ENCODE results near the gene GPC6.

Gene GPC6

DNA sequence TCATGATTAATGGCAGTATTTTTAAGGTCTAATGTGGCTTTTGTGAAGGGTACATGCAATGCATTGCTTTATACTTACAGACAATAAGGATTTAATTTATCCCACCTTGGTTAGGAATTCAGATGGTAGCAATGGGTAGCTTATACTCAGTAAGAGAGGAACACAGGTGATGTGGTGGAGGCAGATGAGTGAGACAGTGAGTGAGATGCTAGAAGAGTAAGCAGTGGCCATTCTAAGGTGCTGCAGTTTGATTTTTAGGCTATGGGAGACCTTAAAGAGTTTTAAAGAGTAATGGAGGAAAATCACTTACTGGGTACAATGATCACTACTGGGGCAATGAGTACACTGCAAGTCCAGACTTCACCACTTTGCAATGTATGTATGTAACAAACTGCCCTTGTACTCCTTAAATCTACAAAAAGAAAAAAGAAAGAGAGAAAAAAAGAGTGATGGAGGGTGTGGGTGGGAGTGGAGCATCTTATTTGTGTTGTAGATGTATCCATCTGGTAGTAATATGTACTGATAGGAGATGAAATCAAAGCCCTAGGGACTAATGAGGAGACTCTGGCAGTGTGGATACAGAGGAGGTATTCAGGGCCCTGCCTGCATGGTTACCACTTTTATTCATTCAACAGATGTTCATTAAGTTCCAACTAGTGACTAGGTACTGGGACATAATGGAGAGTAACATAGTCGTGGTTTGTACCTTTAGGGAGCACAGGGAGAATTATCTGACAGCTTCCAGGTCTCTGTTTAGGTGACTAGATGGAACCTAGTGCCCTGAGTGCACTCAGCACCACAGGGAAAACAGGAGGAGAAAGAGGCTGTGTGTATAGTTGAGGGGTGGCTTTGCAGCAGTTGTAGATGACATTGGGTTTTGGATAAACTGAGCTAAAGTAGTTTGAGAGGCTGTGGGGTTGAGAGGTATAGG lies 99.0 kb downstream of the GPC6 start:
- no peak for DNase-seq

DNA sequence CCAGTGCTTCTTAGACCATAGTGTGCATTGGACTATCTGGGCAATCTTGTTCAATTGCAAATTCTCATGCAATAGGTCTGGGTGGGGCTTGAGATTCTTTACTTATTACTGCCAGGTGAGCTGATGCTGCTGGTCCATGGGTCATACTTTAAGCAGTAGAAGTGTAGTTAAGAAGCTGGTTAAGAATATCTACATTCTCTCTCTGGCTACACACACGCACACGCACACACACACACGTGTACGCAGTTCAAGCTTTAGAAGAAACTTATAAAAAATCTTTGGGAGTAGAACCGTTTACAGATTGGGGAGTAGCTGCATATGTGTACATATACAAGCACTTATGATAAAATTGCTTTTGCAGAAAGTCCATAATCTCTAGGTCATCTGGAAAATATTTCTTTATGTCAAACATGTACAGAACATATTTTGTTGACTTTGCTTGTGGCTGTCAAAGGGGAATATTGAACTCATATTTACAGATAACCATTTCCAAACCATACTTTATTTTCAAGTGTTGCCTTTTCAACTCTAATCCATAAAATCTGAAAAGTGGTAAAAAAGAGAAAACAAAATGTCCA lies 99.7 kb downstream of the GPC6 start:
- no peak for DNase-seq

DNA sequence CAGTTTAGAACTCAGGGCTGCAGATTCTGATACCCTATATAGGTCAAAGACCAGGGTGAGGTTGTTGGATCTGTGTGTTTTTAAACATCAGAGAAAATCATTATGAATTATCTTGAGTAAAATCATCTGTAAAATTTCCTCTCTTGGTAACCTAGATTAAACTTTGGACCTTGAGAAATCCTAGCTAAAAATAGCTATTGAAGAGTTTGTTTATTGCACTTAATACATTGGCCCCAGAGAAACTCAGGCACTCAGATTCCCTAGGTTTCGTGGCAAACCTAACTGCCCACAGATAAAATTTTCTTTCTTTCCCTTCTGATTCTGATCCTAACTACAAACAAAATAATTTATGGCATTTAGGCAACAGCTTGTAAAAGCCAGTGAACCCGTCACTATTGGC lies 102.3 kb downstream of the GPC6 start:
- DNase-seq: no peak

DNA sequence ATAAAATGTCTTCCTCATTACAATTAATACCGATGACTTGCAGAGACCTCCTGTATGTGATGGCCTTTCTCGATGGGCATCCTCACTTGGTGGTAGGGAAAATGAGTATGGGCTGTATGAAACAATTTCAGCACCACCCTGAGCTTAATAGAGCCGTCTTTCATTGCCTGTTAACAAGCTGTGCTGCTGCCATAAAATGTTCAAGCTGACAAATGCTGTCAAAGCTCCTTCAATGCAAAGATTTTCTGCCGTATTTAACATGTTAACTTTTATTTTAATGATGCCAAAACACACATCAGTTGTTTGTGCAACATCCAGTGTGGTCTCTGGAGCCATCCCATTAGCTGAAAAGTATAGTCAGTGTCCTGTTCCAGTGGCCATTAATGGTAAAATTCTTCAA lies 110.1 kb downstream of the GPC6 start:
- no peak for DNase-seq

DNA sequence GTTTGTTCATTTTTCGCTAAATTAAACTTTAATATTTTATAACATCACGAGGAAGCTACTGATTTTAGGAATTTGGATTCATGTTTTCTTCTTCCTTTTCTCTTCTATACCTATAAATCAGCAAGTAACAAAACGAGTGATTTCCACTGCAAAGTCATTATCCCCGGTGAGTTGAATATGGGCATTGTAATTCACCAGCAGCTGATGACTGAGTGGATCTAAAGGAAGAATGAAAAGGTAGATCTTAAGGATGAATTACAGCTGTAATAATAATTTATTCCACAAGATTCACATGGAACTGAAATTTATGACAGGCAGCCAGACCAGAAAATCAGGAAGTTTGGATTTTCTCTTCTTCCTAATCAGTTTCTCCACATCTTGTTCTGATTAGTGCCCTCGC lies 111.4 kb downstream of the GPC6 start:
- DNase-seq: no peak

DNA sequence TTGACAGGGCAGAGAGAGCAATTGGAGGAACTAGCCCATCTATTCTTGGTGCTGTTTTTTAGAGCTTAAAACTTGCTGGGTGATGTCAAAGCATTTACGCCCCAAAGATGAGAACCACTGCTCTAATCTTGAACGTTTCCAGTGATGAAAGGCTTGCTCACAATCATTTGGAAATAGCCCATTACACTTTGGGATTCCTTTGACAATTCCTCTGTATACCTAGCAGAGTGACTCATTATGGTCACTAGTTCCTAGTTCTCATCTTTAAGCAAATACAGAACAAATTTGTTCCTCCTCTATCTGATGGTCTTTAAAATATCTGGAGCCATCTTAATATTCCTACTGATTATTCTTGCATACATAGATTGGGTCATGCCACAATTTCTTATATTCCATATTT lies 112.3 kb downstream of the GPC6 start:
- no peak for DNase-seq

DNA sequence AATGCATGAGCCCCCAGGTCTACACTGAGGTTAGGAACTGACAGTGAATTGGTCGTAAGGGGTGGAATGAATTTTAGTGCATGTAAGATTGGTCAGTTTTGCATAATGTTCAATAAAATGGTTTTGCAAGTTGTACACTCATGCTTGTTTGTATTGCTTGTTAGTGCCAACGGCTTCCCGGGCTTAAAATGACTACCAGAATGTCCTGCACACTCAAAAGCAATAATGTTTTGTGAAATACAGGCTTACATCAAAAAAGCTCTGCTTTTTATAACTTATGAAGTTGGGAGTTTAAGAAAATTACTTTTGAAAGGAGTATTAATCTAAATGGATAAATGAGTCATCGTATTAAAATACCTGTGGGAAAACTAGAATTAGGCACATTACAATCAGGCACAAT lies 112.9 kb downstream of the GPC6 start:
- DNase-seq: no peak

DNA sequence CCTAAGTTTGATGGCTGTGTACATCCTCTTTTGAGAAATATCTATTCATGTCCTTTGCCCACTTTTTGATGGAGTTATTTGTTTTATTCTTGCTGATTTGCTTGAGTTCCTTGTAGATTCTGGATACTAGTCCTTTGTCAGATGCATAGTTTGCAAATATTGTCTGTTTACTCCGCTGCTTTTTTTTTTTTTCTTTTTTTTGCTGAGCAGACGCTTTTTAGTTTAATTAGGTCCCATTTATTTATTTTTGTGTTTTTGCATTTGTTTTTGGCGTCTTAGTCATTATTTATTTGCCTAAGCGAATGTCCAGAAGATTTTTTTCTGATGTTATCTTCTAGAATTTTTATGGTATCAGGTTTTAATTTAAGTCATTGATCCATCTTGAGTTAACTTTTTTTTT lies 114.9 kb downstream of the GPC6 start:
- DNase-seq: no peak

DNA sequence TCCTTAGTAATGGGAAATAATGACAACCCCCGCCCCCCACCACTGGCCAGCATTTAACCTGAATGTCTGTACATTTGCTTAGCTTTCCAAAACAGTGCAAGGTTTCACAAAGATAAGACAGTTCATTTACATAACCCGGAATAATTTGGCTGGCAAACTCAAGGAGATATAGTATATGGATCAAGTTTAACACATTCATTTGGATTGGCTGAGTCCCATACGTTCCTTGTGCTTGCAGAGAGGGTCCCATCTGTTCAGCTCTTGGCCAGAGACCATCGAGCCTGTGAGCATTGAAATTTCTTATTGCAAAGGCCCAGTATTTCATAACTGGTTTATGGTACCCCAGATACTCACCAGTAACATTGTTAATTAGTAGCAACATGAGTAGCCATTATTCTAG lies 116.5 kb downstream of the GPC6 start:
- DNase-seq: no peak

DNA sequence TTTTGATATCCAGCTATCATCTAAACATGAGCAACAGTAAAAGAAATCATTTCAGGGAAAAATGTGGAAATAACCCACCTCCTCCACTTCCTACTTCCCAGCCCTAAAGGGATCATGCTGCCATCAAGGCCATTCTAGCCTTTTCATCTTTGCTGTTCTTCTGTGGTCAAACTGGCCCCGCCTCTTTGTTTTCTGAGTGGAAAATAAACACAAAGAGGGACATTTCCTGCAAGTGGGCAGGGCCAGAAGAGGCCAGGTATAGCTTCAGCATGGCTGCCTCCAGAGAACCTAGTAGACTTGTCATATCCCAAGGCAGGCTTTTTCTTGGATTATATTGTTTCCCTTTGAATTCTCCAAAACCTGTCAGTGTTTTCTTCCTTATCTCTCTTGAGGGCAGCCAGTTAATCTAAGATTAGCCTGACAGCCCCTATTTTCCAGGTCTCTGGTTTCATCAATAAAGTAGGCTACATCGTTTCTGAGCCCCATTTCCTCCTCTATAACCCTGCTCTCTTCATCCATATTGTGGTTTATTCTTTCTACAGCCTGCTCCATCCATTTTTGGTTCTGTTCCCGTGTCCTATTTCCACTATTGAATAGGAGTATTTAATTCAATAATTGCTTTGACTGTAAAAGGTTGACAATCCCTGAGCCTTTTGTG lies 117.6 kb downstream of the GPC6 start:
- no peak for DNase-seq

DNA sequence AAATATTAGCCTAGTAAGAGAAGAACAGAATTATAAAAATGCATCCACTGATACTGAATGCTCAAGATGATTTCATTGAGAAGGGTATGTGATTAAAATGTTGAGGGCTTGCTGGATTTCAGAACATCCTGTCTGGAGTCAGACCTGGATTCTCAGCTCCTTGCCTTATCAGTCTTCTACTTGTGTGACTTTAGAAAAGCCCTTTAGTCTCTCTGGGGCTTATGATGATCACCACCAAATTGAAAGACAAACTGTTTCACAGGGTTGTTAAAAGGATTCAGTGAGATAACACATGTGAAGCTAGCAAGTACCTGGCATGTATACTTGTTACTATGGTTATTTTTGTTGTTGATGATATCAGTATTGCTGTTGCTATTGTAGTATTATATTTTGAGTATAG lies 118.4 kb downstream of the GPC6 start:
- no peak for DNase-seq

DNA sequence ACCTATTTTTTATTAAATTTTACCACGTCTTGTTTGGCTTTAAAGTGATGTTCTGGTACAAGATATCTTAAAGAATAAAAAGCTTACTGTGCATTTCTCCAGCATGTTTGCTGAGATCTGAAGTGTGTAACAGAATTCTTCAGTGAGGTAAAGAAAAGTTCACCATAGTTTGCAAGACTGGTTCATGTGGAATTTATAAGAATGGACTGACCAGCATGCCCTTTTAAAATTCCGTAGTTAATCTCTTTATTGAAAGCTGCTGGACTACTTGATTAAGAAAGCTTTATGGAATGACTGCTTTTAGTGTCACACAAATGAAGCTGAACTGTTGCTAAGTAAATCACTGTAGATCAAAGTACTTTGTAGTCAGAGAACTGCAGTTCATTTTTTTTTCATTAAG lies 119.2 kb downstream of the GPC6 start:
- no peak for DNase-seq

DNA sequence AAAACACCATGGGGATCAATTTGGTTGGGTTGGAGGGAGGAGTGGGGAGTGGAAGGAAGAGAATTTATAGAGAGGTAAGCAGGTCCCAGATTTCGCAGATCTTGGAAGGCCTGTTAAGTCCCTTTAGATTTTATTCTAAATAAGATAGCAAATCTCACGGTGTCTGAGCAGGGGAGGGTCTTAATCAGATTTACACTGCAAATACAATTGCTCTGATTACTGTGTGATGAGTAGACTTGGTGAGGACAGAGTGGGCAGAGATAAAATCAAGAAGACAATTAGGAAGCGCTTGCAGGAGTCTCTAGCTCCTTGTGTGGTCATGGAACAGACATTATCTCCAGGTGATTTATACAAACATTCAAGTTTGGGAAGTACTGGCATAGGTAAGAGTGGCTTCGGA lies 126.0 kb downstream of the GPC6 start:
- no peak for DNase-seq

DNA sequence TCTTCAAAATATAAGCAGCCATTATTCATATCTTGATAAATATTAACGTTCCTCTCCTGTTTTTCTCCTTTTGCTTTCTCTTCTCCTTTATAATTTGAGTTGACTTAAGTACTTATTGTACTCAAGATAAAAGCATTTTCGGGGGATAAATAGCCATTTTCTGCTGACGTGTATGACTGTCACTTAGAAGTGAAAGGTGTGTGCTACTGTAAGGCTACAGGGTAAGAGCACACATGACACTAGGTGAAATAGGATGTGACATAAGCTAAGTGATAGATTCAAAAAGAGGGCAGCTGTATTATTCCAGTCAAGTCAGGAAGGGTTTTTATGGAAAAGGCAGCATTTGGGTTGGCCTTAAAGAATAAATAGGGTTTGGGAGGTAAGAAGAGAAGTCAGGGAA lies 128.5 kb downstream of the GPC6 start:
- no peak for DNase-seq

DNA sequence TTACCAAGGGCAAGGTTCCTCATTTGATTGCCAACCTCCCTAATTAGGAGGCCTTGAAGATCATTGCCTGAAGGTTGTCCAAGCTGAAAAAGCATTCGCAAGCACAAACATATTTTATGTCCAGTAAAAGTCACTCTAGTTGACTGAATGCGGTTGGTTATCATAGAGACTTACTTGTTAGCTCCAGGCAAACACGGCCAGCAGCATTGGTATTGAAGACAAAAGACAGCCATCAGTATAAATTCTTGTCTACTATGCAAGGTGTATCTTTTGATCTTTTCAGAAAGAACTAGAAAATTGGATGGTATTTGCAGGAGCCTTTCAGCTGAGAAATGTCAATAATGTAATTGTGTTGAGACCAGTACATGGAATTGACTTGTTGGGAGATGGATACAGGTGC lies 129.9 kb downstream of the GPC6 start:
- DNase-seq: no peak

DNA sequence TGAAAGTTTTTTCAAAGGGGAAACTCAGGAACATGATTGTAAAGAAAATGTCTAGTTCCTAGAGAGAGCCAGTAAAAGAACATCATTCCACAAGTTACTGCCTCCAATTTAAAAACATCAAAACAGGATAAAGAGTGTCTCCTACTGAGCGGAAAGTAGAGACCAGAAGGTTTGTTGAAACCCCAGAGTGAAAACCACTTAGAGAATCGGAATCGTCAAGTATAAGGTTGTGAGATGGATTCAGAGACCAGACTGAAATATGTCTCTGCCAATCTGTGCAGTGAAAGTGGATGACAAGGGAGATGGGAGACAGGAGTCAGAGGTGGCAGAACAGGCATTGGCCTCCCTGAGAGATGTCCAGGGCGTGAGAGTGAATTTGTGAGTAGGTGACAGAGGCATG lies 133.4 kb downstream of the GPC6 start:
- DNase-seq: no peak

DNA sequence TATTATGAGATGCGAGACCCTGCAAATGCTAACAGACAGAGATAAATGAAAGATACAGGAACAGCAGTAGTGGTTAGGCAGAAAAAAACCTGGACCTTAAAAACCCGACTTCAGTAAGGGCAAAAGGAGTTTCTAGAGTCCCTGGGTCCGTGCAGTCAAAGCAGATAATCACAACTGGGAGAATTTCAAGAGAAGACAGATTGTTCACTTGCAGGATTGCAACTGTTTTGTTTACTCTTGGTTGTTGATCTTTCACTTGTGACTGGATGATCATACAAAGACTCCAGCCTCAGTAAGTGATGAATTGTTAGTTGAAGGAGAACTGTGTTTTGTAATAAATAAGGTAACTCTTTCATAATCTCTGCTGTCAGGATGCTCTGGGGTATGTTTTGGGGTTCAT lies 135.1 kb downstream of the GPC6 start:
- DNase-seq: no peak

DNA sequence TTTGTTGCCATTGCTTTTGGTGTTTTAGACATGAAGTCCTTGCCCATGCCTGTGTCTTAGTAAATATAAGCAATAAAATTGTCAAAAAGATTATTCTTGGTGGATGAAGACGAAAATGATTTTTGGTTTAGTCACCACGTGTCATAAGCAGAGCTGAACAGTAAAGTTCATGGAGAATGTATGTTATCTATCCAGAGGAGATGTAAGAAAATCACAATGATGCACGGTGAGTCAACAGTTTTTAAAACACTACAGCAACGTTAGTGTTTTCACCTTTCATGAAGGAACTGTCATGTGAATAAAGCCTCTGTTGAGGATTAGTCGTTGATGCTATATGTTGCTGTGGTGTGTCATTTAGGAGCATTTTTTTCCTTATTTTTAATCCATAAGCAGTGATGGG lies 137.6 kb downstream of the GPC6 start:
- DNase-seq: peak; percentile 36

DNA sequence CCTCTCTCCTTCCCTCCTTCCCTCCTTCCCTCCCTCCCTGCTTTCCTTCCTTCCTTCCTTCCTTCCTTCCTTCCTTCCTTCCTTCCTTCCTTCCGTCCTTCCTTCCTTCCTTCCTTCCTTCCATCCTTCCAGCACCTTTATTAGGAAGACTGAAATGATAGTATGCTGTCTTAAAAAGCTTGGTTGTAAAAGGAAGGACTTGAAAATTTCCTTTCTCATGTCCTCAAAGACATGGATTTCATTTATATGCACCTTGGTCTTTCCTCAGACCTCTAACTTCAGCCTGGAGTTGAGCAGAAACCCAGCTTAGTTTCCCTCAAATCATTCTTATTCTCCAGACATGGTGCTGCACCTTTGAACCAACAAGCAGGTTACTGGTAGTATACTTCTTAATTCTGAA lies 141.7 kb downstream of the GPC6 start:
- DNase-seq: no peak

DNA sequence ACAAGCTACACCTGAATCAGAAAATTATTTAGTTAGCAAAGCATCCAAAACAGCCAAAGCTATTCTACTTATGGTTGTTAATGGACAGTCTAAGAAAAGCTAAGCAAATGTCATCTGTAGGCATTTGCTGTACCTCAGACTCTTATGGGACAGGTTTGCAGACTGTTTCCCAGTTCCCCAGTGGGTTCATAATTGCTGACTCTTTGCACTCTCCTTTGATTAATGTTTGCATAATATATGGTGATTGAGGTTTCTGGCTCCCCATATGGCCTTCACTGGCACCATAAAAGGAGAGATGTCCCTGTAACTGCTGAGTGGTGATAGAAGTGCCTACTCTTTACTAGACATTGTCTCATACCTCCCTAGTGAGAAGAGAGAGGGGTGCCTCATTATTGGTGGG lies 142.1 kb downstream of the GPC6 start:
- DNase-seq: no peak

DNA sequence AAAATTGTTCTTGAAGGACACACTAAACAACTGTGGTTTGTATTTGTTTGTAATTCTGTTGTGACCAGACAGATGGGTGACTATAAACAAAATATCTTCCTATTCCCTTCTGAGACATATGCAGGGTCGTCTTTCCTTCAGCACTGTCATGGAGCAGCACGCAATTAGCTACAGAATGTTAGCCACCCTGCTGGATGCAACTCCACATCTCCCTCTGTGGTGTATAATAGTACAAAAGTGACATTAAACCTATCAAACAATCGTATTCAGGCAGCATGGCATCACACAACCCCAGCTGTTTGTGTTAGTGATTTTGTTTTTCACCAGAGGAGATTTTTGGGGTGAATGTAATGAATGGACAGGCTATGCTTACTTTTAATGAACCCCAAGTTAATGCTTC lies 146.2 kb downstream of the GPC6 start:
- DNase-seq: no peak

DNA sequence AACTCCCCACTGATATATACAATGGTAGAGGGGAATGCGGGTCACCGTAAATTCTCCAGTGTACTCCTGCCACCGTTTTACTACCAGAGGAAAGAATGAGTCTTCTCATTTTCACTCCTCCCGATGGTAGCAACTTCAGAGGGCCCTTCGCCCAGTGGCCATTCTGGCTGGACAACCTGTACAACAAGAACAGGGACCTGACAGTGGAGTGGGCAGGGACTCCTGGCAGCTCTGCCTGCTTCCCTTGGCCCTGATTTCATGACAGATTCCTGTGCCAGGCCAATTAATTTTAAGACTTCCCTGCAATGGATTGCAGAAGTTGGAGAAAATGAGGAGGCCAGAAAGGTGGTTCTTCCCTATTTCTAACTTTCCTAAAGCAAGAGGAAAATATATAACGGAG lies 148.9 kb downstream of the GPC6 start:
- DNase-seq: no peak

DNA sequence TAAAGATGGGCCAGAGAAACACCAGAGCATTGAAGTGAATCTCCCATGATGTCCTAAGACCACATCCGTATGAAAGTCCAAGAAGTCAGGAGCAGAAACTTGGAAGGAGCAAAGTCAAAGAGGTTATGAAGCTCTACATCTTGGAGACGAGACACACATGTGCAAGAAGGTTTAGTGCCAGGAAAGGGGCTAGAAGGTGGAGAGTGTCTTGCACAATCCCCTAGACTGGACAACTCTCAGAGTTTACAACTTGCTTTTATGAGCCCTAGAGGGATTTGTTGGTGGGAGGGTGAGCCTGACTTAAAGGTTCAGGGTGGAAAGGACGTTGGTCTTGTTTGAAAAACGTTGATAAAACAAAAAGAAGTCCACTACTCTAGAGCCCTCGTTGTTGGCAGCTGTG lies 150.6 kb downstream of the GPC6 start:
- no peak for DNase-seq

DNA sequence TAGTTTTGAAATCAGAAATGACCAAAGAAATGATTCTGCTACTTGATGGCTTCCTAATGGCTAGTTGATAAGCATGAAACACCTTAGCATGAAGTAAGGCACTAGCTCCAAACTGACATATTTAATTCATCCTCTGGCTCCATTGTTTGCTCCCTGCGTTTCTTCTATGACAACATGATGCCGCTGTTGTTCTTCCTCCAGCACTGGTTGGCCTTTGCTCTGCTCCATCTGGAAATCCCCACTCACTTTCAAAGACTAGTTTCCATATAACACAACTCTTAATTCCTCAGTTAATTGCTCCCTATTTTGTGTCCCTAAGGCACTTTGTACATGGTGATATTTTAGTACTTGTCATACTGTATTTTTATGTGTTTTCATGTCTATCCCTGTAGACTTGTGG lies 151.6 kb downstream of the GPC6 start:
- no peak for DNase-seq
